ENCODE results near the gene PNPLA7.

DNA sequence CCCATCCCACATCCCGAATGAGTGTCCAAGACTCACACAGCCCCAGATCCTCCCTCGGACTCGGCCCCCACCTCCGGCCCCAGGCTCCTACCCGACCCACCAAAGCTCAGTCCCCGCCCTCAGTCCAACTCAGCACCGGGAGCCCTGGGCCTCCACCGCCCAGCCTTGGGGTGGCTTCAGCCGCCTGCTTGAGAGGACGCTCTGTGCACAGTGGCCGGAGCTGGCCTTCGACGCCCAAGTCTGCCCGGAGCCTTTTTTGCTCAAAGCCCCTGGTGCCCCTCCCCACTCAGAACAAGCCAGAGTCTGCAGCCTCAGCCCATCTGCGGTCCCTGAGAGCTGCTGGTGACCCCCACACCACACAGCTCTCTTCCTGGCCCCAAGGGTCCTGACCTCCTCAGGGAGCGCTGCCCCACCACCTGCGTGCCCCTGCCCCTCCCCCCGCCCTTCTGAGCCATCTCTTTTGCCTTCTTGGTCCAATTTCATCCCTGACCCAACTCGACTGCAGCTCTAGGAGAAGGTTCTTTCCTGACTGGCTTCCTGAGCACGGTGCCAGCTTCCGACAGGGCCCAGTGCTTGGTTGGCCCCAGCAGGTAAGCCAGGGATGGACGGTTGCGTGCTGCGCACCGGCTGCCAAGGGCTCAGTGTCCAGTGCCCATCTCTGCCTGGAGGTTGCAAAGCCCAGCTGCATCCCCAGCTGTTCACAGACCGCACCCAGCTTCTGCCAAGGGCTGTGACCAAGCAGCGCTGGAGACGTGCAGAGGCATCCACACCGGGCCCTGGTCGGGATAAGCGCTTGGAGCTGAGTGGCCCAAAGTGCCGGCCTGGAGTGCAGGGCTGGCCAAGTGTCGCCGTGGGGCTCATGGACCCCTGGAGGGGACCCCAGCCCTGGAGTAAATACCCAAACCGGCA lies 63.4 kb downstream of the PNPLA7 start:
- TF ChIP-seq POLR2A (IDR thresholded peaks at IDR 0.05) = no peak
- TF ChIP-seq, protein P1, sequence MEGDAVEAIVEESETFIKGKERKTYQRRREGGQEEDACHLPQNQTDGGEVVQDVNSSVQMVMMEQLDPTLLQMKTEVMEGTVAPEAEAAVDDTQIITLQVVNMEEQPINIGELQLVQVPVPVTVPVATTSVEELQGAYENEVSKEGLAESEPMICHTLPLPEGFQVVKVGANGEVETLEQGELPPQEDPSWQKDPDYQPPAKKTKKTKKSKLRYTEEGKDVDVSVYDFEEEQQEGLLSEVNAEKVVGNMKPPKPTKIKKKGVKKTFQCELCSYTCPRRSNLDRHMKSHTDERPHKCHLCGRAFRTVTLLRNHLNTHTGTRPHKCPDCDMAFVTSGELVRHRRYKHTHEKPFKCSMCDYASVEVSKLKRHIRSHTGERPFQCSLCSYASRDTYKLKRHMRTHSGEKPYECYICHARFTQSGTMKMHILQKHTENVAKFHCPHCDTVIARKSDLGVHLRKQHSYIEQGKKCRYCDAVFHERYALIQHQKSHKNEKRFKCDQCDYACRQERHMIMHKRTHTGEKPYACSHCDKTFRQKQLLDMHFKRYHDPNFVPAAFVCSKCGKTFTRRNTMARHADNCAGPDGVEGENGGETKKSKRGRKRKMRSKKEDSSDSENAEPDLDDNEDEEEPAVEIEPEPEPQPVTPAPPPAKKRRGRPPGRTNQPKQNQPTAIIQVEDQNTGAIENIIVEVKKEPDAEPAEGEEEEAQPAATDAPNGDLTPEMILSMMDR (IDR thresholded peaks at IDR 0.05) = no peak
